Measurements from ENCODE around the gene ADAMTS2.

Gene ADAMTS2

GRCh38 chr5:179345433-179346321 lies at the start of gene ADAMTS2:
Gene ADAMTS2 (minus strand): TSS chr5:179345461. CDS start chr5:179345328, 133 bp downstream.
- no peak for DNase-seq

GRCh38 chr5:179393078-179393477 lies 47.8 kb upstream of the ADAMTS2 start:
- no peak for DNase-seq

GRCh38 chr5:179387151-179388110 lies 42.2 kb upstream of the ADAMTS2 start:
- no peak for DNase-seq

- no peak for DNase-seq
Measured at GRCh38 chr5:179385914-179386313, 40.7 kb upstream of the ADAMTS2 start.

- no peak for DNase-seq
Measured at GRCh38 chr5:179382486-179382885, 37.2 kb upstream of the ADAMTS2 start.

GRCh38 chr5:179381691-179382090 lies 36.4 kb upstream of the ADAMTS2 start:
- DNase-seq, result no peak

GRCh38 chr5:179380211-179381035 lies 35.2 kb upstream of the ADAMTS2 start:
- DNase-seq, result no peak

- no peak for DNase-seq
Measured at GRCh38 chr5:179379321-179379890, 34.1 kb upstream of the ADAMTS2 start.

- no peak for DNase-seq
Measured at GRCh38 chr5:179378441-179379271, 33.4 kb upstream of the ADAMTS2 start.

- DNase-seq, result no peak
Measured at GRCh38 chr5:179378116-179378440, 32.8 kb upstream of the ADAMTS2 start.

GRCh38 chr5:179377421-179378115 lies 32.3 kb upstream of the ADAMTS2 start:
- DNase-seq, result no peak

GRCh38 chr5:179376701-179377420 lies 31.6 kb upstream of the ADAMTS2 start:
- DNase-seq, result no peak

- no peak for DNase-seq
Measured at GRCh38 chr5:179375831-179376365, 30.6 kb upstream of the ADAMTS2 start.

GRCh38 chr5:179375236-179375685 lies 30.0 kb upstream of the ADAMTS2 start:
- DNase-seq, result no peak

GRCh38 chr5:179374506-179375235 lies 29.4 kb upstream of the ADAMTS2 start:
- DNase-seq, result no peak

- DNase-seq, result no peak
Measured at GRCh38 chr5:179373961-179374505, 28.8 kb upstream of the ADAMTS2 start.

- DNase-seq, result no peak
Measured at GRCh38 chr5:179373101-179373934, 28.1 kb upstream of the ADAMTS2 start.

All from activated naive CD4-positive, alpha-beta T cell treated with anti-CD3 and anti-CD28 coated beads, Interleukin-2, amount 50 U/mL, for 16 hours (primary cell).